BLaER1 treated with 17β-estradiol and CSF1 and Interleukin-3, amounts not matched to agents 10 nM and 100 nM (cell line): ENCODE measurements around the gene XRCC1.

Source experiments
- H3K27ac ChIP-seq, 11 experiments: shearing (Covaris generic); formaldehyde crosslinking; 2 replicates each; pipeline ENCODE4 v1.8.1; 2022
- H3K27me3 ChIP-seq, 11 experiments: shearing (Covaris generic); formaldehyde crosslinking; 2 replicates each; pipeline ENCODE4 v1.8.1; 2022
- H3K36me3 ChIP-seq, 11 experiments: shearing (Covaris generic); formaldehyde crosslinking; 2 replicates each; pipeline ENCODE4 v1.8.1; 2022
- H3K4me1 ChIP-seq, 10 experiments: shearing (Covaris generic); formaldehyde crosslinking; 2 replicates each; pipeline ENCODE4 v1.8.1; 2022
- H3K4me2 ChIP-seq, 11 experiments: shearing (Covaris generic); formaldehyde crosslinking; 2 replicates each; pipeline ENCODE4 v1.8.1; 2022
- H3K4me3 ChIP-seq, 10 experiments: shearing (Covaris generic); formaldehyde crosslinking; 2 replicates each; pipeline ENCODE4 v1.8.1; 2022
- H3K9ac ChIP-seq, 11 experiments: shearing (Covaris generic); formaldehyde crosslinking; 2 replicates each; pipeline ENCODE4 v1.8.1; 2022
- H3K9me3 ChIP-seq, 11 experiments: shearing (Covaris generic); formaldehyde crosslinking; replicated peaks in 1 of 11; 2 replicates each; pipeline ENCODE4 v1.8.1; 2022
- H4K20me1 ChIP-seq, 11 experiments: shearing (Covaris generic); formaldehyde crosslinking; 2 replicates each; pipeline ENCODE4 v1.8.1; 2022
- Cebpa-rat ChIP-seq, 11 experiments: shearing (Covaris generic); IDR thresholded peaks; 2 replicates each; pipeline ENCODE4 v1.8.1; 2022

Gene XRCC1

DNA sequence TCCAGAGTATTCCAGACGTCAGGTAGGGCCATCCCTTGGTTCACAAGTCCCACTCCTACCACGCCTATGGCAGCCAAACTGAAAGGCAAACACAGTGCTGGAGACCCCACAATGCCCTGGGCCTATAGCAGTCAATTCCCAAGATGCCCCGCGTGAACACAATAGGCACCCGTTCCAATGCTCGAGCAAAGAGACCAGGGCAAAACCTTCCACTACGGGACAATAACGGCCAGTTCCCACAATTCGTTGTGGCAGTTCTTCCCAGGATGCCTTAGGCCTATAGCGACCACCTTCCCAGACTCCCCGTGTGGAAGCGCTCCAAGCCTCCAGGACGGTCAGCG, 43.6 kb upstream of the XRCC1 start:
- Histone ChIP-seq H3K27me3 (no peaks in the 10 kb centered on the region), H3K36me3 (peaks cover 7 to 27% (median 15%) of the 10 kb centered on the region in 11 experiments), H3K9ac (peak overlapping the region; percentile 87 to 96 (median 92)), H3K4me2 (peak overlapping the region; percentile 81 to 98 (median 93)), H3K27ac (peak overlapping the region; percentile 84 to 96 (median 93)), H3K4me3 (peak overlapping the region; percentile 67 to 77 (median 71)), H3K4me1 (peaks cover 36 to 53% (median 48%) of the 10 kb centered on the region in 10 experiments), H4K20me1 (peaks cover 0 to 35% (median 22%) of the 10 kb centered on the region in 11 experiments; a peak in 13 of 22 replicates), H3K9me3 (no peaks in the 10 kb centered on the region)
- TF ChIP-seq Cebpa-rat (IDR thresholded peaks at IDR 0.05) = no peak

DNA sequence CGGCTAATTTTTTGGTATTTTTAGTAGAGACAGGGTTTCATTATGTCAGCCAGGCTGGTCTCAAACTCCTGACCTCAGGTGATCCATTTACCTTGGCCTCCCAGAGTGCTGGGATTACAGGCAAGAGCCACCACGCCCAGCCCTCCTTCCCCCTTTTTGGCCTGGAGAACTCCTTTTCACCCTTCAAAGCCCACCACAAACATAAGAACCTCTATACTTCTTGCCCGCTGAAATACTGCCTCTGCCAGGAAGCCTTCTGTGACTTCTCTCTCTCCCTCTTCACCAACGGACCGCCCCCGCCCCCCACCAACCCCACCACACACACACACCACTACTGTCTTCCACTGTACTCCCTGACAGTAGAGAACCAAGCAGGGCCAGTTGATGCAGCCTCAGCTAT, 41.6 kb upstream of the XRCC1 start:
- peak overlapping the region in 10 of 11 experiments; percentile 7 to 98 (median 86); a peak in 18 of 22 replicates for H3K4me2 ChIP-seq

DNA sequence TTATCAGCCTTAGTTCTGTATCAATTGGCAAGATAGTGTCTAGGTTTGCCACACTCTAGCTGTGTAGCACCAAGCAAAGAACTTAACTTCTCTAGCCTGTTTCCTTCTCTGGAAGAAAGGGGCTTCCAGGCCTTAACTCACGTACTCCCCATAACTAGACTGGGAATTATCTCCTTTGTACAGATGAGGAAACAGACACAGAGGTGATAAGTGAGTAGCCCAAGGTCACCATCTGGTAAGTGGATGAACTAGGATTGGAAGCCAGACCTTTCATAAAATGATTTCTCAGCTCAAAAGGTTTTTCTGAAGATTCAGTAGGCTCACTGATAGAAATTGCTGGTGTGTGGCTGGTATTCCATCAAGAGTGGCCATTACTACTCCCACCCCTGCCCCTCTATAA, 41.0 kb upstream of the XRCC1 start:
- Histone ChIP-seq H3K4me2 (peak overlapping the region; percentile 7 to 98 (median 72); a peak in 19 of 22 replicates), H3K9ac (peak overlapping the region in 9 of 11 experiments; percentile 1 to 56 (median 16); a peak in 9 of 22 replicates), H3K27me3 (no peaks in the 10 kb centered on the region), H3K36me3 (peaks cover 30 to 43% (median 40%) of the 10 kb centered on the region in 11 experiments), H3K4me3 (no peak overlapping the region), H4K20me1 (peaks cover 0 to 61% (median 34%) of the 10 kb centered on the region in 11 experiments; a peak in 14 of 22 replicates), H3K9me3 (no peaks in the 10 kb centered on the region), H3K27ac (peak overlapping the region in 8 of 11 experiments; percentile 1 to 42 (median 18); a peak in 10 of 22 replicates), H3K4me1 (peaks cover 36 to 53% (median 48%) of the 10 kb centered on the region in 10 experiments)
- no peak for TF ChIP-seq Cebpa-rat (IDR thresholded peaks at IDR 0.05)

More for the DNA sequence above, 41.6 kb upstream of the XRCC1 start:
- no peak for TF ChIP-seq Cebpa-rat (IDR thresholded peaks at IDR 0.05)
- no peaks in the 10 kb centered on the region for H3K9me3 ChIP-seq
- H3K9ac ChIP-seq = peak overlapping the region in 4 of 11 experiments; percentile 16 to 56 (median 44); a peak in 2 of 22 replicates
- H3K36me3 ChIP-seq = peaks cover 24 to 37% (median 34%) of the 10 kb centered on the region in 11 experiments
- H3K4me3 ChIP-seq = no peak overlapping the region
- no peaks in the 10 kb centered on the region for H3K27me3 ChIP-seq
- H4K20me1 ChIP-seq = peaks cover 0 to 54% (median 28%) of the 10 kb centered on the region in 11 experiments; a peak in 14 of 22 replicates
- peak overlapping the region in 4 of 11 experiments; percentile 1 to 42 (median 3); a peak in 5 of 22 replicates for H3K27ac ChIP-seq
- H3K4me1 ChIP-seq = peaks cover 36 to 53% (median 48%) of the 10 kb centered on the region in 10 experiments

DNA sequence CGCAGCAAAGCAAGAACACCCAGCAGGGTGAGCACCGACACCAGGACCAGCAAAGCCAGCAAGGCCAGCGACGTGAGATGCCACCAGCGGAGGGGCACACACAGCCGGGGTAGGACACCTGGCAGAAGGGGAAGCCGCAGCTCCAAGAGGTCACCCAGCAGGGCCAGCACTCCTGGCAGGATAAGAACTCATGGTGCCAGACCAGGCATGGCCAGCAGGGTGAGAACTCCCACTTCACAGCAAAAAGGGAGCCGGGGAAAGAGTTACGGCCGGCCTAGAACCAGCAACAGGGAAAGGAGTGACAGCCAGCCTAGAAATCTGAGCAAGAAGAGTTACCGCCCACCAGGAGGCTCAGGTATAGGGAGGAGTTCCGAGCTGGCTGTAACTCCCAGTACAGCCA, 37.0 kb upstream of the XRCC1 start:
- H3K4me2 ChIP-seq = no peak overlapping the region
- H3K27me3 ChIP-seq = no peaks in the 10 kb centered on the region
- peaks cover 26 to 48% (median 39%) of the 10 kb centered on the region in 10 experiments for H3K4me1 ChIP-seq
- peaks cover 33 to 65% (median 58%) of the 10 kb centered on the region in 11 experiments for H3K36me3 ChIP-seq
- no peak overlapping the region; a peak in 1 of 22 replicates for H3K27ac ChIP-seq
- H4K20me1 ChIP-seq = peaks cover 0 to 100% (median 57%) of the 10 kb centered on the region in 11 experiments; a peak in 15 of 22 replicates
- no peak for TF ChIP-seq Cebpa-rat (IDR thresholded peaks at IDR 0.05)
- no peak overlapping the region for H3K9ac ChIP-seq
- no peak overlapping the region for H3K4me3 ChIP-seq
- no peaks in the 10 kb centered on the region for H3K9me3 ChIP-seq

DNA sequence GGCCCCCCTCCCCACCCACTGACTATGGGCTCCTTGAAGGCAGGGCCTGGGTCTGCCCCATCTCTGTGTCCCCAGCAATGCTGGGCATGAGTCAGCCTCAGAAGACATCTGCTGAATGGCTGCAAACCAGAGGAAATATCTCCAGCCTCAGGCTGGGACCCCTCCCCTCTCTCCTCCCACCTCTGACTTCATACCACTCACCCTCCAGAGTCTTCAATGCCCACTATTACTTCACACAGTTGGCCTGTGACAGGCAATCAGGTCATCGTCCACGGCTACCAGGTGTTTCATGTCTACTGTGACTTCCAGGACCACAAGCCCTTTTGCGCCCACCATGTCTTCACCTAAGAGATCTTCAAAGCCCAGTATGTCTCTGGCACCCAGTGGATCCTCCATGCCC, 36.5 kb upstream of the XRCC1 start, which contains the start of gene SRRM5:
Gene SRRM5, plus strand, starts transcription at position 301 of the 400 bp plus-strand sequence. Its CDS starts 34 bp downstream, at position 335.
- Histone ChIP-seq H3K9ac (peak within 1 kb of the TSS in 5 of 11 experiments; percentile 0 to 20 (median 12); a peak in 4 of 22 replicates), H3K27ac (peak within 1 kb of the TSS in 1 of 11 experiments; percentile 2; a peak in 2 of 22 replicates), H4K20me1 (peaks cover 0 to 94% (median 57%) of the 10 kb centered on the region in 11 experiments; a peak in 15 of 22 replicates), H3K9me3 (no peaks in the 10 kb centered on the region), H3K4me3 (no peak within 1 kb of the TSS), H3K27me3 (no peaks in the 10 kb centered on the region), H3K4me1 (peaks cover 26 to 48% (median 39%) of the 10 kb centered on the region in 10 experiments), H3K4me2 (no peak within 1 kb of the TSS), H3K36me3 (peaks cover 33 to 69% (median 63%) of the 10 kb centered on the region in 11 experiments)
- no peak for TF ChIP-seq Cebpa-rat (IDR thresholded peaks at IDR 0.05)

DNA sequence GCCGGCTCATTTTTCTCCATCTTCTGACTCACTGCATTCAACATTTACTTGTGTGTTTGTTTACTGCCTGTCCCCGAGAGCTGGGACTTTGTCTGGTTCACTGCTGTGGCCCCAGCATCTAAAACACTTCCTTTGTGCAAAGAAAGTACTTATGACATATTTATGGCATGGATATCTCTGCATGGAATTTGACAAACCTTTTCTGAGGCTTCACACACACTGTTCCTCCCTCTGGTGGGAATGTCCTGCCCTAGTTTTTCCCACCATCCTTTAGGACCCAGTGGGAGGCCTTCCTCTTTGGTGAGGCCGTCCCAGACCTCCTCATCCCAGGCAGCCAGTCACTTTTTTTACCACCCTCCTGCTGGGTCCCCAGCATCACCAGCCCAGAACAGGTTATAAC, 35.2 kb upstream of the XRCC1 start:
- Histone ChIP-seq H3K9me3 (no peaks in the 10 kb centered on the region), H3K9ac (peak overlapping the region in 6 of 11 experiments; percentile 0 to 20 (median 11); a peak in 4 of 22 replicates), H3K4me3 (no peak overlapping the region), H3K4me2 (no peak overlapping the region), H4K20me1 (peaks cover 0 to 81% (median 53%) of the 10 kb centered on the region in 11 experiments; a peak in 15 of 22 replicates), H3K27ac (peak overlapping the region in 1 of 11 experiments; percentile 2; a peak in 1 of 22 replicates), H3K4me1 (peaks cover 24 to 48% (median 35%) of the 10 kb centered on the region in 10 experiments), H3K36me3 (peaks cover 33 to 81% (median 76%) of the 10 kb centered on the region in 11 experiments), H3K27me3 (no peaks in the 10 kb centered on the region)
- TF ChIP-seq Cebpa-rat (IDR thresholded peaks at IDR 0.05) = no peak

DNA sequence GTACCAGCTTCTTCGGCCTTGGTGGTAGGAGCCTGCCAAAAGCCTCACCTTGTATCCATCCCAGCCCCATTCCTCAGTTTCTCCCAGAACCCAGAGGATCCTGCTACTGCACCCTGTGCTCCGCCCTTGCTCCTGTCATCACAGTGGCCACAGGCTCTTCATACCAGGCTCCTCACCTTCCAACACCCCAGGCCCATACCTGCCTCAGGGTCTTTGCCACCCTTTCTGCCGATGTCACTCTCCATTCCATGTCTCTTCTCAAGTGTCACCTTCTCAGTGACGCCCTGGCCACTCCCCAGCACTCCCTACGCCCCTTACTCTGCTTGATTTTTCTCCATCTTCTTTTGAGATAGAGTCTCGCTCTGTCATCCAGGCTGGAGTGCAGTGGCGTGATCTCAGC, 34.5 kb upstream of the XRCC1 start:
- H3K27ac ChIP-seq = peak overlapping the region in 3 of 11 experiments; percentile 23 to 31 (median 29); a peak in 4 of 22 replicates
- H3K9me3 ChIP-seq = no peaks in the 10 kb centered on the region
- peaks cover 33 to 80% (median 75%) of the 10 kb centered on the region in 11 experiments for H3K36me3 ChIP-seq
- no peaks in the 10 kb centered on the region for H3K27me3 ChIP-seq
- 0 out of 22 replicates have a peak overlapping the region, but pooled peaks of 1 of the 11 experiments have one; percentile 2 for H3K4me2 ChIP-seq
- peaks cover 24 to 48% (median 37%) of the 10 kb centered on the region in 10 experiments for H3K4me1 ChIP-seq
- peaks cover 0 to 76% (median 51%) of the 10 kb centered on the region in 11 experiments; a peak in 15 of 22 replicates for H4K20me1 ChIP-seq
- H3K9ac ChIP-seq = peak overlapping the region in 1 of 11 experiments; percentile 2; a peak in 1 of 22 replicates
- H3K4me3 ChIP-seq = no peak overlapping the region
- TF ChIP-seq Cebpa-rat (IDR thresholded peaks at IDR 0.05) = no peak

DNA sequence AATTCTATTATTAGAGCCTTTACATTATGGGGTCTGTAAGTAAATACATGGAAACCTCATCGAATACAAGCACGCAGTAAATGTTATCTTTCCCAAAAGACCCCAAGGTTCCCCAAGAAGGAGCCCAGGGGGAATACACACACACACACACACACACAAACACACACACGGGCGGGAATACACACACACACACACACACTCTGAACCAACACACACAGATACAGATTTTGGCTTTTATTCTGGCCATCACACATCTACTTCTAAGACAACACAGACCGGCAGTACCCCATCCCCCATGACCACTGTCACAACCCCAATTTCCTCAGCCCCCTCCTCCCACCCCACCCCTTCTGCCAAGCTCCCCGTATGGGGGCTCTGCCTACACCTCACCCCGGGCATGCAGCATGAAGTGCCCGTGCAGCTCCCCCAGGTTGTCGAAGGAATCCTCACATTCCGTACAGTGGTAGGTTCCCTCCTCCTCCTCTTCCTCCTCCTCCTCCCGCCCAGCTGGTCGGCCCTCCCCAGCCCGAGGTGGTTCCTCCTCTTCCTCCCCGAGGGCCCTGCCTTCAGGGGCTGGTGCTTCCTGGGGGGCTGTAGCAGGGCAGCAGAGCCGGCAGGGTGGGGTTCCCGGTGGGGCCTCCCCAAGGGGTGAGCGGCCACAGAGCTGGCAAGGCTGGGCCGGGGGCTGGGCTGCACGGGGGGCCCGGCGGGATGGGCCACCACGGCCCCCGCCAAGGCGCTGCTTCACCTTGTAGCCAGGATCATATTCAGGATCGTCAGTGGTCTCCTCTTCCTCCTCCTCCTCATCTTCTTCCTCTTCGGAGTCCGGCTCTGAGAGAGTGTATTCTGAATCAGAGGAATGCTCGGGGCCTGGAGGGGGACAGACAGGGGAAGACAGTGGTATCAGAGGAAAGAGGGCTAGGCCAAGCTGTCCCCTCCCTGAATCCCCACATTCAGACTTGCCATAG, 32.2 kb upstream of the XRCC1 start:
- peaks cover 0 to 70% (median 31%) of the 10 kb centered on the region in 11 experiments; a peak in 15 of 22 replicates for H4K20me1 ChIP-seq
- H3K4me2 ChIP-seq = peak overlapping the region; percentile 81 to 96 (median 94)
- H3K9ac ChIP-seq = peak overlapping the region; percentile 61 to 84 (median 75)
- peaks cover 24 to 71% (median 60%) of the 10 kb centered on the region in 10 experiments for H3K4me1 ChIP-seq
- H3K27me3 ChIP-seq = no peaks in the 10 kb centered on the region
- peak overlapping the region; percentile 40 to 66 (median 49); a peak in 19 of 20 replicates for H3K4me3 ChIP-seq
- TF ChIP-seq Cebpa-rat (IDR thresholded peaks at IDR 0.05) = no peak
- peaks cover 19 to 66% (median 52%) of the 10 kb centered on the region in 11 experiments for H3K36me3 ChIP-seq
- no peaks in the 10 kb centered on the region for H3K9me3 ChIP-seq
- H3K27ac ChIP-seq = peak overlapping the region; percentile 54 to 85 (median 74)
